SK-N-SH (cell line): ENCODE data around the gene MTF2. TPM values are rescaled to one million over a fixed set of nuclear protein-coding genes. Genes with fewer than 3 reads are reported as not detected.

Source experiments
- CTCF ChIA-PET: fragments of 300-600, 350-600 bp; formaldehyde crosslinking; extraction: SDS; loops from one replicate; lab custom pipeline; 2021; lab: Yijun Ruan, JAX
- POLR2A ChIA-PET: fragments of 350-600 bp; sonication (Branson Sonifier 250); formaldehyde crosslinking; extraction: SDS; loops from one replicate; lab custom pipeline; 2020; ENCODE audit warnings: antibody characterized with exemption, inconsistent platforms; lab: Yijun Ruan, JAX
- DNase-seq: peaks from one replicate; pipeline ENCODE4 v3.0.0; 2012
- H2AFZ ChIP-seq: fragments of 200-600 bp; sonication (generic); 2 replicates; pipeline ENCODE4 v1.8.1; 2016; ENCODE audit warnings: antibody characterized with exemption, mild to moderate bottlenecking, low read depth
- H3F3A ChIP-seq: fragments of 200-600 bp; sonication (generic); replicated peaks from 2 replicates; pipeline ENCODE3; 2016; ENCODE audit warnings: antibody characterized with exemption, mild to moderate bottlenecking; ENCODE audit not compliant: insufficient read depth
- H3K27ac ChIP-seq, 2 experiments: fragments of 200-500 bp in 1 of 2; fragments of 200-600 bp in 1 of 2; sonication (Bioruptor generic) in 1 of 2; sonication (generic), shearing (Covaris generic) in 1 of 2; 2 replicates each; pipeline versions ENCODE4 v1.5.1 to v1.6.1; 2014 to 2016; ENCODE audit warnings: low read depth in 2 of 2, inconsistent platforms in 1 of 2, low read length in 1 of 2, mild to moderate bottlenecking in 1 of 2, mixed read lengths in 1 of 2
- H3K27me3 ChIP-seq: fragments of 200-600 bp; sonication (generic), shearing (Covaris generic); 2 replicates; pipeline ENCODE4 v1.6.1; 2016; ENCODE audit warnings: mixed run types; ENCODE audit not compliant: insufficient read depth
- H3K36me3 ChIP-seq, 2 experiments: fragments of 200-500 bp in 1 of 2; fragments of 200-600 bp in 1 of 2; sonication (Bioruptor generic) in 1 of 2; sonication (generic) in 1 of 2; replicated peaks in 1 of 2; 2 replicates each; pipeline versions ENCODE3 to v1.5.1; 2014 to 2016; ENCODE audit warnings: low read length in 1 of 2, mild to moderate bottlenecking in 1 of 2; ENCODE audit not compliant: insufficient read depth in 2 of 2, control insufficient read depth in 1 of 2
- H3K4me1 ChIP-seq, 2 experiments: fragments of 200-500 bp in 1 of 2; fragments of 200-600 bp in 1 of 2; sonication (Bioruptor generic) in 1 of 2; sonication (generic), shearing (Covaris generic) in 1 of 2; 2 replicates each; pipeline versions ENCODE4 v1.5.1 to v1.6.1; 2014 to 2016; ENCODE audit warnings: low read depth in 1 of 2, low read length in 1 of 2, mixed run types in 1 of 2; ENCODE audit not compliant: insufficient read depth in 2 of 2, control insufficient read depth in 1 of 2
- H3K4me2 ChIP-seq: fragments of 200-600 bp; sonication (generic), shearing (Covaris generic); 2 replicates; pipeline ENCODE4 v1.6.1; 2017; ENCODE audit warnings: mixed run types
- H3K4me3 ChIP-seq, 2 experiments: fragments of 200-500 bp in 1 of 2; fragments of 200-600 bp in 1 of 2; sonication (Bioruptor generic) in 1 of 2; sonication (generic), shearing (Covaris generic) in 1 of 2; 2 replicates each; pipeline versions ENCODE4 v1.5.1 to v1.8.1; 2014 to 2016; ENCODE audit warnings: low read depth in 2 of 2, inconsistent platforms in 1 of 2, low read length in 1 of 2, mild to moderate bottlenecking in 1 of 2, mixed read lengths in 1 of 2, moderate library complexity in 1 of 2
- H3K79me2 ChIP-seq: fragments of 200-600 bp; sonication (generic); 2 replicates; pipeline ENCODE4 v1.8.1; 2017; ENCODE audit warnings: mild to moderate bottlenecking; ENCODE audit not compliant: insufficient read depth
- H3K9ac ChIP-seq: fragments of 200-600 bp; sonication (generic); 2 replicates; pipeline ENCODE4 v1.6.1; 2017; ENCODE audit warnings: mixed run types
- H3K9me2 ChIP-seq: fragments of 200-600 bp; sonication (generic); 2 replicates; pipeline ENCODE4 v1.6.1; 2017; ENCODE audit warnings: mixed run types
- H3K9me3 ChIP-seq: fragments of 200-600 bp; sonication (generic); 2 replicates; pipeline ENCODE4 v1.6.1; 2017; ENCODE audit warnings: mixed run types, mild to moderate bottlenecking, moderate library complexity
- H4K20me1 ChIP-seq: fragments of 200-600 bp; sonication (generic); 2 replicates; pipeline ENCODE4 v1.6.1; 2017; ENCODE audit warnings: mild to moderate bottlenecking, mixed run types; ENCODE audit not compliant: insufficient read depth
- ELF1 ChIP-seq: IDR thresholded peaks from 2 replicates; pipeline ENCODE4 v1.4.0; 2012
- EP300 ChIP-seq, 2 experiments: IDR thresholded peaks; 2 replicates each; pipeline versions ENCODE4 v1.4.0 to v1.6.1; 2012; ENCODE audit warnings: borderline replicate concordance in 1 of 2, low read depth in 1 of 2, low read length in 1 of 2
- EZH2phosphoT487 ChIP-seq: fragments of 200-600 bp; sonication (generic); IDR thresholded peaks from 2 replicates; pipeline ENCODE4 v1.6.1; 2017; ENCODE audit warnings: low read depth, mixed run types, mild to moderate bottlenecking, antibody characterized with exemption, moderate library complexity, borderline replicate concordance
- FOXJ3 ChIP-seq: sonication (generic); formaldehyde crosslinking; IDR thresholded peaks from 2 replicates; pipeline ENCODE4 v1.5.1; 2020; ENCODE audit warnings: mild to moderate bottlenecking, missing genetic modification reagents
- FOXM1 ChIP-seq: IDR thresholded peaks from 2 replicates; pipeline ENCODE4 v1.4.0; 2012; ENCODE audit warnings: low read depth, mild to moderate bottlenecking
- GABPA ChIP-seq: IDR thresholded peaks from 2 replicates; pipeline ENCODE4 v1.4.0; 2012; ENCODE audit warnings: low read depth, mild to moderate bottlenecking
- JUND ChIP-seq: IDR thresholded peaks from 2 replicates; pipeline ENCODE4 v1.4.0; 2012
- MEF2A ChIP-seq: IDR thresholded peaks from 2 replicates; pipeline ENCODE4 v1.4.0; 2012; ENCODE audit warnings: low read depth, borderline replicate concordance
- MXI1 ChIP-seq: IDR thresholded peaks from 2 replicates; pipeline ENCODE4 v1.6.1; 2012; ENCODE audit warnings: mild to moderate bottlenecking, low read depth, low read length, improper control_type of control experiment
- REST ChIP-seq: IDR thresholded peaks from 2 replicates; pipeline ENCODE4 v1.6.1; 2012; ENCODE audit warnings: mild to moderate bottlenecking, low read depth, low read length, moderate library complexity
- YY1 ChIP-seq: IDR thresholded peaks from 2 replicates; pipeline ENCODE4 v1.4.0; 2012; ENCODE audit warnings: low read depth, mild to moderate bottlenecking
- WGBS: methylation state at CpG from one replicate; pipeline ENCODE4 v1.1.6; 2017; ENCODE audit warnings: low lambda C conversion rate; 5-methylcytosine and 5-hydroxymethylcytosine counted together
- polyA plus RNA-seq, 3 experiments: library from polyadenylated mRNA; depleted of rRNA; stranded (reverse); fragments of >200 nt; gene quantifications; 2 replicates each; pipeline ENCODE4 v1.2.3, GENCODE V29; 2012
- TF ChIP-seq, protein P1 (sequence below): fragments of 150-350 bp; IDR thresholded peaks from 2 replicates; pipeline ENCODE4 v1.6.1; 2017; ENCODE audit warnings: antibody characterized with exemption, low read length, low read depth, borderline replicate concordance
- TF ChIP-seq, protein P2 (sequence below): IDR thresholded peaks from 2 replicates; pipeline ENCODE4 v1.4.0; 2012; ENCODE audit warnings: low read depth, borderline replicate concordance

Gene MTF2
- polyA plus RNA-seq, 1 of the 3 experiments (the other 2 are of a cell fraction) = 11.9 TPM

- TF ChIP-seq, protein P1, sequence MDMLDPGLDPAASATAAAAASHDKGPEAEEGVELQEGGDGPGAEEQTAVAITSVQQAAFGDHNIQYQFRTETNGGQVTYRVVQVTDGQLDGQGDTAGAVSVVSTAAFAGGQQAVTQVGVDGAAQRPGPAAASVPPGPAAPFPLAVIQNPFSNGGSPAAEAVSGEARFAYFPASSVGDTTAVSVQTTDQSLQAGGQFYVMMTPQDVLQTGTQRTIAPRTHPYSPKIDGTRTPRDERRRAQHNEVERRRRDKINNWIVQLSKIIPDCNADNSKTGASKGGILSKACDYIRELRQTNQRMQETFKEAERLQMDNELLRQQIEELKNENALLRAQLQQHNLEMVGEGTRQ = no peak
- TF ChIP-seq, all 33 proteins: peak for 0
Measured at GRCh38 chr1:93078203-93078602, 880 bp upstream of the MTF2 start (continued).

- peaks cover 45% of the 10 kb centered on the region for H3K79me2 ChIP-seq
- no peaks in the 10 kb centered on the region for H3K27me3 ChIP-seq
- H3K9me2 ChIP-seq = no peaks in the 10 kb centered on the region
- H3F3A ChIP-seq = peaks cover 29% of the 10 kb centered on the region
- peaks cover 0 to 6% of the 10 kb centered on the region in 2 experiments; a peak in 2 of 4 replicates for H3K4me1 ChIP-seq
- peak overlapping the region; percentile 96 for H3K9ac ChIP-seq
- POLR2A ChIA-PET = interaction anchor here (0.8 to 2.5 kb wide), 10 partner anchors 10 to 267 kb away, joined by 3 to 13 read pairs (median 4); partner anchors contain the start of genes DIPK1A and DR1
- peak overlapping the region; percentile 84 for H3K4me2 ChIP-seq
- no peaks in the 10 kb centered on the region for H3K9me3 ChIP-seq
- peaks cover 2 to 10% of the 10 kb centered on the region in 2 experiments for H3K36me3 ChIP-seq
- WGBS = under 1% methylated on average over 7 of the region's 7 CpGs
- H2AFZ ChIP-seq = peak overlapping the region; percentile 77
- peak overlapping the region; percentile 86 to 87 for H3K4me3 ChIP-seq
- peak overlapping the region; percentile 78 to 96 for H3K27ac ChIP-seq
- no peak for DNase-seq
- peaks cover 21% of the 10 kb centered on the region; the same call in 1 of the 2 replicates for H4K20me1 ChIP-seq
- no peak for TF ChIP-seq YY1
- no peak for TF ChIP-seq EP300 (IDR thresholded peaks at IDR 0.05; ENCODE audit: borderline replicate concordance in 1 of 2, low read depth in 1 of 2, low read length in 1 of 2)
- TF ChIP-seq, protein P2, sequence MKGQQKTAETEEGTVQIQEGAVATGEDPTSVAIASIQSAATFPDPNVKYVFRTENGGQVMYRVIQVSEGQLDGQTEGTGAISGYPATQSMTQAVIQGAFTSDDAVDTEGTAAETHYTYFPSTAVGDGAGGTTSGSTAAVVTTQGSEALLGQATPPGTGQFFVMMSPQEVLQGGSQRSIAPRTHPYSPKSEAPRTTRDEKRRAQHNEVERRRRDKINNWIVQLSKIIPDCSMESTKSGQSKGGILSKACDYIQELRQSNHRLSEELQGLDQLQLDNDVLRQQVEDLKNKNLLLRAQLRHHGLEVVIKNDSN = no peak
- TF ChIP-seq JUND = no peak
- TF ChIP-seq, protein P1 = no peak
- TF ChIP-seq ELF1 = no peak
- TF ChIP-seq REST = no peak
- TF ChIP-seq EZH2phosphoT487 = no peak
- TF ChIP-seq MEF2A = no peak
- no peak for TF ChIP-seq FOXM1
- TF ChIP-seq MXI1 = no peak
- TF ChIP-seq FOXJ3 (CRISPR knock-in tag) = no peak
- no peak for TF ChIP-seq GABPA
- CTCF ChIA-PET = interaction anchor here (1.0 to 1.2 kb wide), 3 partner anchors 10 to 31 kb away, joined by 3 to 6 read pairs (median 4); no protein-coding TSS in a partner anchor
Measured at GRCh38 chr1:93078638-93078985, 471 bp upstream of the MTF2 start.
